HG03095 (cell line): ENCODE measurements around the gene RTL3.

Source experiments
- ATAC-seq: cut with Tn5 transposase; IDR thresholded peaks from one replicate; pipeline ENCODE4 v1.9.1; 2021; ENCODE audit warnings: moderate library complexity; ENCODE audit not compliant: unreplicated experiment

Gene RTL3

GRCh38 chrX:78619834-78620233 is 39.3 kb downstream of the RTL3 start:
- ATAC-seq, result no peak

- ATAC-seq, result no peak
Measured at GRCh38 chrX:78618987-78619386, 40.1 kb downstream of the RTL3 start.

DNA sequence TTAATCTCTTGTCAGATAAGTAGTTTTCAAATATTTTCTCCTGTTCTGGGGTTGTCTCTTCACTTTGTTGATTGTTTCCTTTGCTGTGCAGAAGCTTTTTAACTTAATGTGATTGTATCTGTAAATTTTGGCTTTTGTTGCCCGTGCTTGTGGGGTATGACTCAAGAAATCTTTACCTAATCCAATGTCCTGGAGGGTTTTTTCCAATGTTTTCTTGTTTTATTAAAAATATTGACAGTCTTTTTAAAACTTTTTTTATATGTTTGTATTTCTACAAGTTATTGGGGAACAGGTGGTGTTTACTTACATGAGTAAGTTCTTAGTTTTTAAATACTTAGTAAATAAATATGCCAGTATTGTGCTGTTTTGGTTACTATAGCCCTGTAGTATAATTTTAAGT is 44.9 kb downstream of the RTL3 start:
- no peak for ATAC-seq
